ENCODE data around the gene SPATA1. TPM values are rescaled to one million over a fixed set of nuclear protein-coding genes. Genes with fewer than 3 reads are reported as not detected.

SPATA1 gene
- total and polyA plus RNA-seq, 4 experiments from 2014 or later: 0.72 to 3.4 (median 1.7) TPM; not detected in 1

DNA sequence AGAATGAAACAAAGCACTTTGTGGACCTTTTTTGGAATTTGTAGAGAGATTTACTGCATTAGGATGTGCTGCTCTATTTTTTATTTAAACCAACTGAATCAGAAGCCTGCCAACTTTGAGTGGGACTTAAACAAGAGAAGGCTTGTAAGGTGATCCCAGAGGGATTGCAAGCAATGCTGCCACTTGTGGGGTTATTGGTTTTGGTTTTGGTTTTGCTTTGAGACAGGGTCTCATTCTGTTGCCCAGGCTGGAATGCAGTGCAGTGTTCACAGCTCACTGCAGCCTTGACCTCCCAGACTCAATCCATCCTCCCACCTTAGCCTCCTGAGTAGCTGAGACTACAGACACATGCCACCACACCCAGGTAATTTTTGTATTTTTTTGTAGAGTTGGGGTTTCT, 32.4 kb downstream of the SPATA1 start:
- H3K36me3 Mint-ChIP-seq: peaks cover 15 to 62% of the 10 kb centered on the region in 2 donors
- H3K4me1 ChIP-seq (ENCODE audit: insufficient read depth, low read length): no peaks in the 10 kb centered on the region
- H3K27ac ChIP-seq (ENCODE audit: low read depth, low read length): no peak overlapping the region
- POLR2A ChIA-PET (ENCODE audit: partially characterized antibody): no interaction called here
- no peaks in the 10 kb centered on the region for H3K36me3 ChIP-seq (ENCODE audit: insufficient read depth, low read length)
- H3K27me3 Mint-ChIP-seq: no peaks in the 10 kb centered on the region
- H3K9me3 ChIP-seq (ENCODE audit: control insufficient read depth in 1 of 2, low read length in 2 of 2): no peaks in the 10 kb centered on the region
- H3K4me1 Mint-ChIP-seq: peaks cover 0 to 6% (median 3%) of the 10 kb centered on the region in 4 donors
- no peaks in the 10 kb centered on the region for H3K27me3 ChIP-seq (ENCODE audit: insufficient read depth, low read length)
- CTCF ChIA-PET (ENCODE audit: partially characterized antibody): no interaction called here
- H3K4me3 Mint-ChIP-seq: no peak overlapping the region
- no peak overlapping the region for H3K4me3 ChIP-seq (ENCODE audit: low read length in 2 of 2)
- H3K27ac Mint-ChIP-seq: no peak overlapping the region
- intact Hi-C loops (cut with micrococcal nuclease): no loop called here
- DNase-seq: no peak
- no peaks in the 10 kb centered on the region for H3K9me3 Mint-ChIP-seq

DNA sequence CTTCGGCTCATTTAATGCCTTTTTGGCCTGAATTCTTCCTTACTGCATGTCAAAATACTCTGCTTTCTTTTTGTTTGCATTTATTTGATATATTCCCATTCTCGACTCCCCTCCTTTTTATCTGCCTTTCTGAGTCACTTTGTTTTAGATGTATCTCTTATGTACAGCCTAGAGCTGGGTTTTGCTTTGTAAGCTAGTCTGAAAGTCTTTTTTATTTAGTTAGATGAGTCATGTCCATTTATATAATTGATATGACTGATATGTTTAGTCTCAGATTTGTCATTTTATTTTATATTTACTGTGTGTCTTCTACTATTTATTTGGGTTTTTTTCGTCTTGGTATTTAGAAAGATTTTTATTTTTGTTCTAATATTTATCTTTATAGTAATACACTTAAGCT, 33.8 kb downstream of the SPATA1 start:
- intact Hi-C loops (cut with micrococcal nuclease): no loop called here
- H3K9me3 ChIP-seq (ENCODE audit: control insufficient read depth in 1 of 2, low read length in 2 of 2): no peaks in the 10 kb centered on the region
- peaks cover 0 to 7% (median 3%) of the 10 kb centered on the region in 4 donors for H3K4me1 Mint-ChIP-seq
- no peaks in the 10 kb centered on the region for H3K27me3 Mint-ChIP-seq
- no peak overlapping the region for H3K4me3 ChIP-seq (ENCODE audit: low read length in 2 of 2)
- peaks cover 15 to 65% of the 10 kb centered on the region in 2 donors for H3K36me3 Mint-ChIP-seq
- H3K36me3 ChIP-seq (ENCODE audit: insufficient read depth, low read length): no peaks in the 10 kb centered on the region
- no peak overlapping the region for H3K4me3 Mint-ChIP-seq
- H3K27me3 ChIP-seq (ENCODE audit: insufficient read depth, low read length): no peaks in the 10 kb centered on the region
- ChIA-PET CTCF (ENCODE audit: partially characterized antibody) (interaction anchor here (1.0 to 1.4 kb wide), 3 partner anchors 29 to 396 kb away, joined by 3 to 4 read pairs (median 3); partner anchors contain the start of gene PRKACB), POLR2A (ENCODE audit: partially characterized antibody) (interaction anchor here (0.8 kb wide), 1 partner anchor 34 kb away, joined by 3 read pairs; no protein-coding TSS in a partner anchor)
- no peak overlapping the region for H3K27ac ChIP-seq (ENCODE audit: low read depth, low read length)
- H3K27ac Mint-ChIP-seq: no peak overlapping the region
- DNase-seq: no peak
- no peaks in the 10 kb centered on the region for H3K9me3 Mint-ChIP-seq
- no peaks in the 10 kb centered on the region for H3K4me1 ChIP-seq (ENCODE audit: insufficient read depth, low read length)

DNA sequence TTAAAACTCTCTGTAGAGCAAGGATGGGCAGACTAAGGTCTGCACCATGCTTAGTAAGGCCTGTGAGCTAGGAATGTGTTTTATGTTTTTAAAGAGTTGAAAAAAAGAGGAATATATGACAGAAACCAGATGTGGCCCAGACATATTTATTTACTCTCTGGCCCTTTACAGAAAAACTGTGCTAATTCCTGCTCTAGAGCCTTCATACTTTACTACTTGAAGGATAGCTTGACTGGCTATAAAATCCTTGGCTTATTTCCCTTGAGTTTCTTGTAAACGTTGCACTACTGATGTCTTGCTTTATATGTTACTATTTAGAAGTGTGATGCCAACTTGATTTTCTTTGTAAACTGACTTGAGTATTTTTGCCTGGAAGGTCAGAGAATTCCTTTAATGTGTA, 34.6 kb downstream of the SPATA1 start:
- Histone ChIP-seq H3K27me3 (ENCODE audit: insufficient read depth, low read length) (no peaks in the 10 kb centered on the region), H3K4me3 (ENCODE audit: low read length in 2 of 2) (no peak overlapping the region), H3K36me3 (ENCODE audit: insufficient read depth, low read length) (no peaks in the 10 kb centered on the region), H3K4me1 (ENCODE audit: insufficient read depth, low read length) (no peaks in the 10 kb centered on the region), H3K27ac (ENCODE audit: low read depth, low read length) (no peak overlapping the region), H3K9me3 (ENCODE audit: control insufficient read depth in 1 of 2, low read length in 2 of 2) (no peaks in the 10 kb centered on the region)
- intact Hi-C loops (cut with micrococcal nuclease): loop anchor here (1.0 kb wide), 1 partner anchor 98 kb away; no protein-coding TSS in a partner anchor
- no peak for DNase-seq
- Mint-ChIP-seq H3K27ac (no peak overlapping the region), H3K4me1 (peaks cover 0 to 7% (median 3%) of the 10 kb centered on the region in 4 donors), H3K9me3 (no peaks in the 10 kb centered on the region), H3K4me3 (no peak overlapping the region), H3K36me3 (peaks cover 13 to 61% of the 10 kb centered on the region in 2 donors), H3K27me3 (no peaks in the 10 kb centered on the region)
- CTCF ChIA-PET (ENCODE audit: partially characterized antibody): interaction anchor here (1.0 to 1.4 kb wide), 3 partner anchors 28 to 397 kb away, joined by 3 to 4 read pairs (median 3); partner anchors contain the start of gene PRKACB
- POLR2A ChIA-PET (ENCODE audit: partially characterized antibody): no interaction called here

DNA sequence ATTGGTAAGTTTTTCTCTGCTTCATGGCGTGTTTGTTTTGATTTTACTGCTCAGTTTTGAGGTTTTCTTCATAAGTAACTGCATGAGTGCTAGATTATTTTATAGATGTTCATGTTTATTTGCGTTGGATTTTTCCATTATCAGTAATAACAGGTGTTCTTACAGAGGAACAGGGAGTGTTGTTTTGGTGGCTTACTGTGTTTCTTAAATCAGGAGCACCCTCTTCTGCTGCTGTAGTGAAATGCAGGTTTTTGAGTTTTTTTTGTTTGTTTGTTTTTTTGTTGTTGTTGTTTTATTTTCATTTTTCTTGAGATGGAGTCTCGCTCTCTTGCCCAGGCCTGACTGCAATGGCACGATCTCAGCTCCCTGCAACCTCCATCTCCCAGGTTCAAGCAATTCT, 35.5 kb downstream of the SPATA1 start:
- Histone ChIP-seq H3K27ac (ENCODE audit: low read depth, low read length) (no peak overlapping the region), H3K36me3 (ENCODE audit: insufficient read depth, low read length) (no peaks in the 10 kb centered on the region), H3K9me3 (ENCODE audit: control insufficient read depth in 1 of 2, low read length in 2 of 2) (no peaks in the 10 kb centered on the region), H3K27me3 (ENCODE audit: insufficient read depth, low read length) (no peaks in the 10 kb centered on the region), H3K4me1 (ENCODE audit: insufficient read depth, low read length) (no peaks in the 10 kb centered on the region), H3K4me3 (ENCODE audit: low read length in 2 of 2) (no peak overlapping the region)
- Mint-ChIP-seq H3K4me1 (peaks cover 0 to 7% (median 3%) of the 10 kb centered on the region in 4 donors), H3K36me3 (peaks cover 12 to 57% of the 10 kb centered on the region in 2 donors), H3K4me3 (no peak overlapping the region), H3K27ac (no peak overlapping the region), H3K27me3 (no peaks in the 10 kb centered on the region), H3K9me3 (no peaks in the 10 kb centered on the region)
- intact Hi-C loops (cut with micrococcal nuclease): loop anchor here (1.0 kb wide), 1 partner anchor 99 kb away; no protein-coding TSS in a partner anchor
- CTCF ChIA-PET (ENCODE audit: partially characterized antibody): interaction anchor here (1.0 to 2.0 kb wide), 6 partner anchors 35 to 400 kb away, joined by 3 to 8 read pairs (median 4); partner anchors contain the start of genes GNG5, PRKACB and SPATA1
- POLR2A ChIA-PET (ENCODE audit: partially characterized antibody): no interaction called here
- no peak for DNase-seq

DNA sequence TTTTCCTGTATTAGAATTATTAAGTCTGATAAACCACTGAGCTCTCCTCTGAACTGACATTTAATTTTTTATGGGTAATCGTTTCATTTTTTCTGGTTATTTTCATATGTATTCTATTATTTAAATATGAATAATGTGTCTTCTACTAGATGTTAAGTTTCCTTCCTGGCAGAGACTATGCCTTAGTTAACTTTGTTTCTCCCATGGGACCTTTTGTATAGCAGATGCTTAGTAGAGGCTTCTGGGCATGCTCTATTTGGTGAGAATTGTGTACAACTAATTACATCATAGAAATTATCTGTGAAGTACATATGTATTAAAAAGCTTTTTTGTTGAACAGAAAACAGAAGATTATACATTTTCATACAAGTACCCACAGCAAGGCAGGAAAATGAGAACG, 44.6 kb downstream of the SPATA1 start:
- ChIA-PET POLR2A (ENCODE audit: partially characterized antibody) (interaction anchor here (0.7 kb wide), 1 partner anchor 30 kb away, joined by 4 read pairs; no protein-coding TSS in a partner anchor), CTCF (ENCODE audit: partially characterized antibody) (interaction anchor here (1.0 kb wide), 1 partner anchor 68 kb away, joined by 3 read pairs; no protein-coding TSS in a partner anchor)
- Histone ChIP-seq H3K9me3 (ENCODE audit: control insufficient read depth in 1 of 2, low read length in 2 of 2) (no peaks in the 10 kb centered on the region), H3K27me3 (ENCODE audit: insufficient read depth, low read length) (no peaks in the 10 kb centered on the region), H3K36me3 (ENCODE audit: insufficient read depth, low read length) (peaks cover 3% of the 10 kb centered on the region), H3K4me1 (ENCODE audit: insufficient read depth, low read length) (no peaks in the 10 kb centered on the region), H3K4me3 (ENCODE audit: low read length in 2 of 2) (no peak overlapping the region), H3K27ac (ENCODE audit: low read depth, low read length) (no peak overlapping the region)
- Mint-ChIP-seq H3K36me3 (peaks cover 9 to 10% of the 10 kb centered on the region in 2 donors), H3K4me3 (no peak overlapping the region), H3K4me1 (no peaks in the 10 kb centered on the region), H3K27ac (no peak overlapping the region), H3K9me3 (no peaks in the 10 kb centered on the region), H3K27me3 (no peaks in the 10 kb centered on the region)
- no peak for DNase-seq
- intact Hi-C loops (cut with micrococcal nuclease): no loop called here

DNA sequence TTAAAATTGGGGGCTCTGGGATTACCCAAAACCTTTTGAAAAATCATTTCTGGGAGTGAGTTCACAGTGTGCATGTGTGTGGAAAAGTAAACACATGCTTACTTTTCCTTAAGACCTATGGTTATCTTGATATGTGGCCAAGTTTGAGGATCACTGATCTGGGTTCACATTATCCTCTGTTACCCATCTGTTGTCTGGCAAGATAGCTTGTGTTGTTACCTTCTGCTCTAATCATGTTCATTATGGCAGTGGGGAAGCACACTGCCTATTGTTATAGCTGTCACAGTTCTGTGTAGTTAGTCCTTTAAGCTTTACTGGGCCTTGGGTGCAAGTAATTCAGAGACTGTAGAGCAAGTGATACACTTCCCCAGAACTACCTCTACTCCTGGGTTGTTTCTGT, 63.0 kb downstream of the SPATA1 start:
- no peaks in the 10 kb centered on the region for H3K27me3 ChIP-seq (ENCODE audit: insufficient read depth, low read length)
- peaks cover 28 to 39% of the 10 kb centered on the region in 2 donors for H3K36me3 Mint-ChIP-seq
- H3K27me3 Mint-ChIP-seq: no peaks in the 10 kb centered on the region
- H3K27ac Mint-ChIP-seq: peak overlapping the region in 3 of 7 donors; percentile 8 to 43 (median 24)
- intact Hi-C loops (cut with micrococcal nuclease): no loop called here
- no peak overlapping the region for H3K4me3 Mint-ChIP-seq
- ChIA-PET CTCF (ENCODE audit: partially characterized antibody) (interaction anchor here (1.5 kb wide), 1 partner anchor 29 kb away, joined by 3 read pairs; no protein-coding TSS in a partner anchor), POLR2A (ENCODE audit: partially characterized antibody) (interaction anchor here (1.6 kb wide), 1 partner anchor 63 kb away, joined by 4 read pairs; the partner anchor contains the start of genes GNG5 and SPATA1)
- no peak for DNase-seq
- no peaks in the 10 kb centered on the region for H3K9me3 Mint-ChIP-seq
- no peak overlapping the region for H3K27ac ChIP-seq (ENCODE audit: low read depth, low read length)
- H3K4me3 ChIP-seq (ENCODE audit: low read length in 2 of 2): no peak overlapping the region
- peaks cover 37 to 55% (median 45%) of the 10 kb centered on the region in 4 donors for H3K4me1 Mint-ChIP-seq
- no peaks in the 10 kb centered on the region for H3K9me3 ChIP-seq (ENCODE audit: control insufficient read depth in 1 of 2, low read length in 2 of 2)
- peaks cover 32% of the 10 kb centered on the region for H3K4me1 ChIP-seq (ENCODE audit: insufficient read depth, low read length)
- H3K36me3 ChIP-seq (ENCODE audit: insufficient read depth, low read length): peaks cover 7% of the 10 kb centered on the region

DNA sequence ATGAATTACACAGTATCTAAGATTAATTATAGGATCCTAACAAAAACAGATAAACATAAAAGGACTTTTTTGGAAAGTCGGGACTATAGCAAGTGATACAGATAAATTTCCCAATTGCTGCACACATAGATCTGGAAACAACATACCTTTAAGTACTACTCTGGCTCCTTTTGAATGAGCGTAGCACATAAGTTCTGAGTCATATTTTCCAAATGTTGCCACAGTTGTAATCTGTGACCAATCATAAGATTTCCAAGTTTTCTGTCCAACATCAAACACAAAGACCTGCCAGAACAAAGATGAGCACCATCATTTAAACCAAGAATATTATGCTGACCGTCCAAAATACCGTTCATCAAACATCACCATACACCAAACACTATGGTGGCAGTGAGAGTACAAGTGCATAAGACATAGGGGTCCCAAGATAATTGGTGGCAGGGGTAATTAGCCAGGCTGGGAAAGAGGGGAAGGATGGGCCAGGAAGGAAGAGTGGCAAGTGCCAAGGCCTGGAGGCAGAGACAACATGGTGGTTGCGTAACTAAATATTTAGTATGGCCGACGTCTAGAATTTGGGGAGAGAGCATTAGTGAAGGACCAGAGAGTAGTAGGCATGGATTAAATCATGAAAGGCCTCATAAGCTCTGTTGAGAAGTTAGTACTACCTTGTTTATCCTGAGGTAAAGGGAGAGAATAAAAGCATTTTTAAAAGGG, 64.4 kb downstream of the SPATA1 start:
- Histone ChIP-seq H3K9me3 (ENCODE audit: control insufficient read depth in 1 of 2, low read length in 2 of 2) (no peaks in the 10 kb centered on the region), H3K36me3 (ENCODE audit: insufficient read depth, low read length) (no peaks in the 10 kb centered on the region), H3K4me3 (ENCODE audit: low read length in 2 of 2) (no peak overlapping the region), H3K4me1 (ENCODE audit: insufficient read depth, low read length) (peaks cover 37% of the 10 kb centered on the region), H3K27me3 (ENCODE audit: insufficient read depth, low read length) (no peaks in the 10 kb centered on the region), H3K27ac (ENCODE audit: low read depth, low read length) (no peak overlapping the region)
- Mint-ChIP-seq H3K27me3 (no peaks in the 10 kb centered on the region), H3K9me3 (no peaks in the 10 kb centered on the region), H3K4me3 (peak overlapping the region in 1 of 8 donors; percentile 24), H3K36me3 (peaks cover 28 to 36% of the 10 kb centered on the region in 2 donors), H3K4me1 (peaks cover 41 to 62% (median 50%) of the 10 kb centered on the region in 4 donors), H3K27ac (peak overlapping the region in 2 of 7 donors; percentile 16 to 56)
- DNase-seq: no peak
- CTCF ChIA-PET (ENCODE audit: partially characterized antibody): no interaction called here
- POLR2A ChIA-PET (ENCODE audit: partially characterized antibody): interaction anchor here (1.6 kb wide), 1 partner anchor 64 kb away, joined by 4 read pairs; the partner anchor contains the start of genes GNG5 and SPATA1
- intact Hi-C loops (cut with micrococcal nuclease): loop anchor here (5.0 kb wide), 1 partner anchor 707 kb away; the partner anchor contains the start of gene BCL10
